Muscle layer of duodenum (tissue), 2 donors: Measurements from ENCODE around the gene UBE2I.
"Not testable (repeated sequence)": the region's sequence is repeated elsewhere in the genome, so short reads cannot be mapped to it uniquely, and the experiment has no call there.

ENCODE experiments used
- H3K27ac ChIP-seq: one replicate; pipeline ENCODE4 v1.7.0; 2013; ENCODE audit warnings: mild to moderate bottlenecking, low read length
- H3K27me3 ChIP-seq: one replicate; pipeline ENCODE4 v1.7.0; 2013; ENCODE audit warnings: low read depth, mild to moderate bottlenecking, control low read depth, low read length
- H3K36me3 ChIP-seq, 2 donors: one replicate each; pipeline ENCODE4 v1.7.0; 2013; ENCODE audit warnings: low read length in 2 of 2, control low read depth in 1 of 2, mild to moderate bottlenecking in 1 of 2; ENCODE audit not compliant: insufficient read depth in 2 of 2, control insufficient read depth in 1 of 2
- H3K4me1 ChIP-seq, 2 donors: one replicate each; pipeline ENCODE4 v1.7.0; 2013; ENCODE audit warnings: low read length in 2 of 2, mild to moderate bottlenecking in 2 of 2, control low read depth in 1 of 2, moderate library complexity in 1 of 2; ENCODE audit not compliant: insufficient read depth in 2 of 2, control insufficient read depth in 1 of 2
- H3K4me3 ChIP-seq, 2 donors: one replicate each; pipeline ENCODE4 v1.7.0; 2013; ENCODE audit warnings: low read length in 2 of 2, low read depth in 1 of 2, mild to moderate bottlenecking in 1 of 2
- H3K9me3 ChIP-seq, 2 donors: one replicate each; pipeline ENCODE4 v1.7.0; 2013; ENCODE audit warnings: low read length in 2 of 2, control low read depth in 1 of 2, mild to moderate bottlenecking in 1 of 2; ENCODE audit not compliant: control insufficient read depth in 1 of 2
- donor health status: healthy.

Gene UBE2I

GRCh38 chr16:1269418-1269817 is 40.0 kb upstream of the UBE2I start:
- H3K27ac ChIP-seq, H3K4me1 ChIP-seq, H3K4me3 ChIP-seq, H3K27me3 ChIP-seq, H3K9me3 ChIP-seq, H3K36me3 ChIP-seq: not testable (repeated sequence)

GRCh38 chr16:1271380-1271723 is 38.1 kb upstream of the UBE2I start:
- no peaks in the 10 kb centered on the region for H3K36me3 ChIP-seq
- H3K4me3 ChIP-seq, result no peak overlapping the region
- peaks cover 0 to 3% of the 10 kb centered on the region in 2 donors for H3K9me3 ChIP-seq
- H3K27me3 ChIP-seq, result no peaks in the 10 kb centered on the region
- H3K27ac ChIP-seq, result no peak overlapping the region
- peaks cover 0 to 10% of the 10 kb centered on the region in 2 donors for H3K4me1 ChIP-seq

- not testable (repeated sequence) for H3K4me1 ChIP-seq, H3K27ac ChIP-seq, H3K27me3 ChIP-seq, H3K36me3 ChIP-seq, H3K4me3 ChIP-seq, H3K9me3 ChIP-seq
Measured at GRCh38 chr16:1271724-1272413, 37.6 kb upstream of the UBE2I start.

GRCh38 chr16:1272453-1273198 is 36.8 kb upstream of the UBE2I start:
- Histone ChIP-seq H3K9me3 (no peaks in the 10 kb centered on the region), H3K36me3 (no peaks in the 10 kb centered on the region), H3K27ac (no peak overlapping the region), H3K4me1 (peaks cover 0 to 10% of the 10 kb centered on the region in 2 donors), H3K4me3 (no peak overlapping the region), H3K27me3 (no peaks in the 10 kb centered on the region)

- H3K36me3 ChIP-seq, result no peaks in the 10 kb centered on the region
- no peak overlapping the region for H3K27ac ChIP-seq
- H3K4me3 ChIP-seq, result no peak overlapping the region
- H3K4me1 ChIP-seq, result peaks cover 0 to 10% of the 10 kb centered on the region in 2 donors
- H3K9me3 ChIP-seq, result no peaks in the 10 kb centered on the region
- no peaks in the 10 kb centered on the region for H3K27me3 ChIP-seq
Measured at GRCh38 chr16:1273816-1274215, 35.6 kb upstream of the UBE2I start.

- no peak overlapping the region for H3K4me3 ChIP-seq
- no peak overlapping the region for H3K27ac ChIP-seq
- H3K4me1 ChIP-seq, result peaks cover 0 to 10% of the 10 kb centered on the region in 2 donors
Measured at GRCh38 chr16:1274767-1275166, 34.7 kb upstream of the UBE2I start.

GRCh38 chr16:1275791-1276579 is 33.5 kb upstream of the UBE2I start:
- no peaks in the 10 kb centered on the region for H3K27me3 ChIP-seq
- H3K4me3 ChIP-seq, result no peak overlapping the region
- peaks cover 0 to 10% of the 10 kb centered on the region in 2 donors for H3K4me1 ChIP-seq
- H3K27ac ChIP-seq, result no peak overlapping the region
- H3K36me3 ChIP-seq, result no peaks in the 10 kb centered on the region
- no peaks in the 10 kb centered on the region for H3K9me3 ChIP-seq

More at GRCh38 chr16:1274767-1275166, 34.7 kb upstream of the UBE2I start:
- Histone ChIP-seq H3K36me3 (no peaks in the 10 kb centered on the region), H3K9me3 (no peaks in the 10 kb centered on the region), H3K27me3 (no peaks in the 10 kb centered on the region)

GRCh38 chr16:1276580-1276878 is 32.9 kb upstream of the UBE2I start:
- no peaks in the 10 kb centered on the region for H3K36me3 ChIP-seq
- no peaks in the 10 kb centered on the region for H3K27me3 ChIP-seq

GRCh38 chr16:1277151-1277598 is 32.3 kb upstream of the UBE2I start:
- H3K27me3 ChIP-seq, result no peaks in the 10 kb centered on the region
- H3K4me1 ChIP-seq, result peaks cover 0 to 2% of the 10 kb centered on the region in 2 donors
- no peaks in the 10 kb centered on the region for H3K36me3 ChIP-seq
- H3K9me3 ChIP-seq, result no peaks in the 10 kb centered on the region
- H3K4me3 ChIP-seq, result no peak overlapping the region
- no peak overlapping the region for H3K27ac ChIP-seq

More at GRCh38 chr16:1276580-1276878, 32.9 kb upstream of the UBE2I start:
- no peak overlapping the region for H3K4me3 ChIP-seq
- no peaks in the 10 kb centered on the region for H3K9me3 ChIP-seq
- peaks cover 0 to 8% of the 10 kb centered on the region in 2 donors for H3K4me1 ChIP-seq
- no peak overlapping the region for H3K27ac ChIP-seq

- Histone ChIP-seq H3K4me1 (no peaks in the 10 kb centered on the region), H3K4me3 (no peak overlapping the region), H3K27ac (no peak overlapping the region), H3K9me3 (no peaks in the 10 kb centered on the region), H3K27me3 (no peaks in the 10 kb centered on the region), H3K36me3 (no peaks in the 10 kb centered on the region)
Measured at GRCh38 chr16:1277617-1278282, 31.7 kb upstream of the UBE2I start.

GRCh38 chr16:1278477-1278876 is 31.0 kb upstream of the UBE2I start:
- no peaks in the 10 kb centered on the region for H3K27me3 ChIP-seq

More at GRCh38 chr16:1278477-1278876, 31.0 kb upstream of the UBE2I start:
- Histone ChIP-seq H3K27ac (no peak overlapping the region), H3K4me1 (no peaks in the 10 kb centered on the region), H3K9me3 (no peaks in the 10 kb centered on the region), H3K36me3 (no peaks in the 10 kb centered on the region), H3K4me3 (no peak overlapping the region)
